ENCODE measurements around the gene MAGOH.

DNA sequence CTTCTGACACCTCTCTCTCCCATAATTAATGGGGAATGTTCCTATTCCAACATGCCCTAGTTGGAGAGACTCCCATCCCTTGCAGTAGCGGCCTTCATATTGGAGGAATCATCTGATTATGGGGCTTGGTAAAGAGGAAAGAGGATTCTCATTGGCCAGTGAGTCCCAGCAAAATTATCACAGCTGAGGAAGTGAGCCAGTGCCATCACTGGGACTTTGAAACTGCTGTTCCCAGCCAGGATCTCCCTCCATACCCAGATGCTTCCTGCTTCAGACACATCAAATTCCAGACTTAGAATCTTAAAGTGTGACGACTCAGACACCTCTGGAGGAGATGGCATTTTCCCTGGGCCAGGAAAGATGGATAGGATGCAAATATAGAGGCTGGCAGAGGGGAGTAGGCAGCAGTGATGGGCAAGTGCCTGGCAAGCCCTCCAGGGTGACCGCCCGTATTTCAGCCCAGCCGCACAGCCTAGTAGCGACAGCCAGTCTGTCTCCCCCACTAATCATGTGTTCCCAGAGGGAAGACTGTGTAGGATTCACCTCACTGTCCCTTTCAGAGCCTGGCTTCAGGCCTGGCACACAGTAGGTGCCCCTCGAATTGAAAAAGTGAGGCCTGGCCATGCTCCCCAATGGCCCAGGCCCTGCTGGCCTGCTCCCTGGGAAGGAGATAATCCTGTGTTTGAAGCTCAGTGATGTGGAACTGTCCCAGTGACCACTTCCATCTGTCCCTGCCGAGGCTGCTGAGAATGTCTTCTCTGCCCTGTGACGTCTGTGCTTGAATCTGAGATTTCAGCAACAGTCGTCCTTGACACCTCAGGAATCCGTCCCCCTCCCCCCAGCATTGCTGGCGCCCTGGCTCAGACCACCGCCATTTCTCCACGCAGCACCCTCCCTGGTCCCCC lies 41.2 kb upstream of the MAGOH start:
- TF ChIP-seq, protein P1, sequence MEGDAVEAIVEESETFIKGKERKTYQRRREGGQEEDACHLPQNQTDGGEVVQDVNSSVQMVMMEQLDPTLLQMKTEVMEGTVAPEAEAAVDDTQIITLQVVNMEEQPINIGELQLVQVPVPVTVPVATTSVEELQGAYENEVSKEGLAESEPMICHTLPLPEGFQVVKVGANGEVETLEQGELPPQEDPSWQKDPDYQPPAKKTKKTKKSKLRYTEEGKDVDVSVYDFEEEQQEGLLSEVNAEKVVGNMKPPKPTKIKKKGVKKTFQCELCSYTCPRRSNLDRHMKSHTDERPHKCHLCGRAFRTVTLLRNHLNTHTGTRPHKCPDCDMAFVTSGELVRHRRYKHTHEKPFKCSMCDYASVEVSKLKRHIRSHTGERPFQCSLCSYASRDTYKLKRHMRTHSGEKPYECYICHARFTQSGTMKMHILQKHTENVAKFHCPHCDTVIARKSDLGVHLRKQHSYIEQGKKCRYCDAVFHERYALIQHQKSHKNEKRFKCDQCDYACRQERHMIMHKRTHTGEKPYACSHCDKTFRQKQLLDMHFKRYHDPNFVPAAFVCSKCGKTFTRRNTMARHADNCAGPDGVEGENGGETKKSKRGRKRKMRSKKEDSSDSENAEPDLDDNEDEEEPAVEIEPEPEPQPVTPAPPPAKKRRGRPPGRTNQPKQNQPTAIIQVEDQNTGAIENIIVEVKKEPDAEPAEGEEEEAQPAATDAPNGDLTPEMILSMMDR (IDR thresholded peaks at IDR 0.05), result no peak
- TF ChIP-seq POLR2A (IDR thresholded peaks at IDR 0.05) (no peak), EP300 (IDR thresholded peaks at IDR 0.05) (no peak)
